NCI-H774 (cell line): ENCODE data around the gene CPZ.

ENCODE experiments used
- DNase-seq: peaks from one replicate; lab custom pipeline; 2025; lab: John Stamatoyannopoulos, UW

Gene CPZ

GRCh38 chr4:8595237-8596087 lies 2.9 kb downstream of the CPZ start:
- no peak for DNase-seq

GRCh38 chr4:8596891-8597290 lies 4.3 kb downstream of the CPZ start:
- no peak for DNase-seq

DNA sequence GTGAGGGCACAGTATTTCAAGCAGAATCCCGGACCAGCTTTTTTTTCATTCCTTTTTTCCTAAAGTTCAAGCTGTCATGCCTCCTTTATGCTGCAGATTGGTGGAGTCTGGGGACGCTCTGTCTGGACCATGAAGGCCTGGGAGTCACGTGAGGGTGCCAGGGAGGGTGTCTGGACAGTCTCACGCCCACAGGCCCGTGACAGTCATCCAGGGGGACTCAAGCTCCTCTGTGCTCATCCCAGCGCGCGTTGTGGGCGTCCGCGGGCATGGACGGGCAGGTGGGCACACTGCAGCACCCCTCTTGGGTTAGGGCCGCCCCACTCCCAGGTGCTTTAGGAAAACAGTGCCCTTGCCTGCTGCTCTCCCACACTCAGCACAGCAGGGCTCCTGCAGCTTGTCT lies 4.8 kb downstream of the CPZ start:
- DNase-seq = no peak

GRCh38 chr4:8597791-8598190 lies 5.2 kb downstream of the CPZ start:
- DNase-seq = no peak

GRCh38 chr4:8598391-8599090 lies 6.0 kb downstream of the CPZ start:
- no peak for DNase-seq

GRCh38 chr4:8599091-8599460 lies 6.5 kb downstream of the CPZ start:
- DNase-seq = no peak

GRCh38 chr4:8599657-8600056 lies 7.1 kb downstream of the CPZ start:
- DNase-seq = no peak

DNA sequence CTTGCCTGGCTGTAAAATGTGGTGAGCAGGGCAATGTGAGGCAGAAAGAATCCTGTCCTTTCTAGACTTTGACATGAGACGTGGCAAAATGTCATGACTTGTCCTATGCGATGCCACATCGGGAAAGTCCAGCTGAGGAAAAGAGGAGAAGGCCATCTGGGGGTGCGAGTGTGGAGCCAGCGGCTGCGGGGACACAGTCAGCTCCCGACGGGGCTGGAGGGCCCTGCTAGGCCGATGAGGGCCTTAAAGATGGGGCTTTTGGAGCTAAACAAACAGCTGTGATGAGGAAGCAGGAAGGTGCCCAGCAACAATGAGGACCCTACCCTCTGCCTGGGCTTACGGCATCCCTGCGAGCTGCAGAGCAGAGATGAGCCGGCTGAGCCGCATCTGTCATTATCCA lies 7.7 kb downstream of the CPZ start:
- no peak for DNase-seq

DNA sequence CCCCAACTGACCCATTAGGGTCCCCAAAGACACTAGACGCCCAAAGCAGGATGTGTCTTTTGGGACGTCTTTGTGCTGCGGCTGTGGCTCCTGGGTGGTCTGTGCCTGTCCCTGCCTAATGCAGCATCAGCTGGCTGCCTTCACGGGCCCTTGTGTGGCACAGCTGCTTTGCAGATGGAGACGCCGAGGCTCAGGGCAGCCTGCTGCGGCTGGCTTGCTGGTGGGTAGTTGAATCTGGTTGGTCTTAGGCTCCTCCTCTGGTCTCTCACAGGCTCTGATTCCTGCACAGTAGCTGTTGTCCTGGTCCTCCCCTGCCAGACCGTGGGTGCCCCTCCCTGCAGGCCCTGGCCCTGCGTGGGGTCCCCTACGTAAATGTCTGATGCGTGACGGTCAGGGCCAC lies 8.1 kb downstream of the CPZ start:
- DNase-seq = no peak

DNA sequence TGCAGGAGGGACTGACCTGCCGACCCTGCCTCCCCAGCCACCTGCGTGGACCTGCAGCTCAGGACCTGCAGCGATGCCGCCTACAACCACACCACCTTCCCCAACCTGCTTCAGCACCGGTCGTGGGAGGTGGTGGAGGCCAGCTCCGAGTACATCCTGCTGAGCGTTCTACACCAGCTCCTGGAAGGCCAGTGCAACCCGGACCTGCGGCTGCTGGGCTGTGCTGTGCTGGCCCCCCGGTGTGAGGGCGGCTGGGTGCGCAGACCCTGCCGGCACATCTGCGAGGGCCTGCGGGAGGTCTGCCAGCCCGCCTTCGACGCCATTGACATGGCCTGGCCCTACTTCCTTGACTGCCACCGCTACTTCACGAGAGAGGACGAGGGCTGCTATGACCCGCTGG lies 8.5 kb downstream of the CPZ start:
- DNase-seq = no peak

DNA sequence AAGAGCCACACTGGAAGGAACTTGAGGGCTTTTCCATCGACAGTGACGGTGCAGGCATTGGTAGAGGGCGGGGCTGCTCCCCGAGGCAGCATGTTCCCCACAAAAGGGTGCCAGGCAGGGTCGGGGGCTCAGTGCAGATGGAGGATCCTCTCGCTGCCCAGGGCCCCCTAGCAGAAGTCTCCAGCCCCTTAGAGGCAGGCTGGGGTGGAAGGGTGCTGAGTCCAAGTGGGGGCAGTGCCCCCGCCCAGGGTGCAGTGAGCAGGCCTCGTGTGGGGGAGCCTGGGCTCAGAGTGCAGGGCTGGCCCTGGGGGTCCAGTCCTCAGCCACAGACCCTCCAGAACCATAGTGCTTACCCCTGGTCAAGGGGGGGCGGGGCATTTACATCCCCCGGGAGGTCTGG lies 9.0 kb downstream of the CPZ start:
- DNase-seq = no peak

DNA sequence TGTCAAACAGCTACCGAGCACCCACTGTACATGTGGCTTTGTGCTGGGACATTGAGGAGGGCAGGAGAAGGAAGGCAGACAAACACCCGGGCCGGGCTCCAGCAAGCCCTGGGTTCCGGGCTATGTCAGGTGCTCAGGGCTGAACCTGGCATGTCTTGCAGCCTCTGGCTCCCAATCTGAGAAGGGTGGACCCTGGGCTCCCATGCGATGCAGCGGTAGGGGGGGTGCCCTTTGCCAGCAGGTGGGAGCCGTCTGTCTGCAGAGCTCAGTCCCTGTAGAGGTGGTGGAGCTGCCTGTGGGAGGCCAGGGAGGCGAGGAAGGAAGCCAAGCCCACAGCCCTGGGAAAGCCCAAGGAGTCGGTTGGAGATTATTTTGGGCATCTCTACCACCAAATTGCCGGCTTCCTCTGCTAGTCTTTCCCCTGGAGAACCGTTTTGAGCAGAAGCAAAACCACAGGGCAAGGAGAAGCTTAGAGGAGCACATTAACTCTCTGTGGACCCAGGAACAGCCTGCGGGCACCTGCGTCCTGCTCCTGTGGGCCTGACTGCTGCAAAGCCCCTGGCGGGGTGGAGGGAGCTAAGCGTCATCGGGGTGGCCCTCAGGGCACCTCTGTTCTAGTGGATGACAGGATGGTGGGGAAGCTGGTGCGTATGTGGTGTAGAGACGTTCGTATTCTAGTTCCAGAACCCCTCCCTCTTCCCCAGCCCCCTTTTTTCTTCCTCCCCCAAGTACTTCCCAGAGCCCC lies 10.3 kb downstream of the CPZ start:
- DNase-seq = no peak

GRCh38 chr4:8603931-8604330 lies 11.4 kb downstream of the CPZ start:
- DNase-seq = no peak

DNA sequence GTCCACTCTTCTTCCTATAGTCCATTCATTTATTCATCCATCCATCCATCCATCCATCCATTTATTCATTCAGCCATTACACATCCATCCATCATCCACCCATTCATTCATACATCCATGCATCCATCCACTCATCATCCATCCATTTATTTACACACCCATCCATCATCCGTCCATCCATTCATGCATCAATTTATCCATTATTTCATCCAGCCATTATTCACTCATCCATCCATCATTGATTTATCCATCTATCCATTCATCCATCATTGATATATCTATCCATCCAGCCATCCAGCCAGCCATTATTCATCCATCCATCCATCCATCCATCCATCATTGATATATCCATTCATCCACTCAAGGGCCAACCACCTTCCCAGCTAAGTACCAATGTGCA lies 12.7 kb downstream of the CPZ start:
- no peak for DNase-seq

DNA sequence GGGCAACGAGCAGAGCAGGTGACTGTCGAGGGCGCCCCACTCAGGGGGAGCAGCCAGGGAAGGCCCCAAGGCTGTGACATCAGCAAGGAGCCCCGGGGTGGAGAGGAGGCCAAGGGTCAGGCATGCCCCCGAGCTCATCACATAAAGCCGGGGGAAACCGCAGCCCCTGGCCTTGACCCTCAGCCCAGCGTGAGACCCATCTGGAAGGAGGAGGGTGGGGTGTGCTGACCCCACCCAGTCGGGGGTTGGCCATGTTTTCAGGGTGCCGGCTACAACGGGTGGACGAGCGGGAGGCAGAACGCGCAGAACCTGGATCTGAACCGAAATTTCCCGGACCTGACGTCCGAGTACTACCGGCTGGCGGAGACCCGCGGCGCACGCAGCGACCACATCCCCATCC lies 13.9 kb downstream of the CPZ start:
- DNase-seq = no peak

GRCh38 chr4:8606966-8607365 lies 14.4 kb downstream of the CPZ start:
- no peak for DNase-seq

DNA sequence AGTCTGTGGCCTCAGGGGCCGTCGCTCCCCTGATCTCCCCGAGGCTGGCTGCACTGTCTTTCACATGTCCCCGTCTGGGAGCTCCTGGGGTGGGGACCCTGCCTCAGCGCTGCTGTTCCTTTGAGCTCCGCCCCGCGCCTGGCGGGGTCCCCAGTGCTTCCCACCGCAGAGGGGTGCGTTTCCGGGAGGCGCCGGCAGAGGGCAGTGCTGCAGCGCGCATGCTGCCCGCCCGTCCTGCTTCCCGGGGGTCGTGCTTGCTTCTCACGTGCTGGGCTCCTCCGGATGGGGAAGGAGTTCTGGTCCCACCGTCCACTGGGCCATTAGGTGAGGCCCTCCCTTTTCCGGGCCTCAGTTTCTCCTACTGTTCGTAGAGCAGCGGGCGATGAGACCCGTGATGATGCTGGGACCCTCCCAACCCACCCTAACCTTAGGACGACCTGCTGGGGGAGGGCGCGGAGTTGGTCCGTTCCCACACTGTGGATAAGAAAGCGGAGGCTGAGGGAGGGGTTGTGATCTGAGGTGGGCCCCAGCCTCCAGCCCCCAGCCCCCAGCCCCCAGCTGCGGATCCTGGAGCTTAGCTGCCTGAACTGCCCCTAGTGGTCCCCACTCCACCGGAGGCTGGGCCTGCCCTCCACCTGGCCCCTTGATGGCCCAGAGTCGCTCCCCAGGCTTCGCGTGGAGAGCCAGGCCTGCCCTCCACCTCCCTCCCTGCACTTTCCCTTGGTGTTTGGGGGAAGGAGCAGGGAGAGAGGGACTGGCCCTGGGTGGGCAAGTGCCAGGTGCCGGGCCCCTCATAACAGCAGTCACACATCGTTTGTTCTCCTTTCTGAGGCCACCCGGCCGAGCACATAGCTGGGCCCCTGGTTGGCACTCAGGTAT lies 15.3 kb downstream of the CPZ start:
- no peak for DNase-seq

- no peak for DNase-seq
Observed at GRCh38 chr4:8608714-8609391, 16.3 kb downstream of the CPZ start.

DNA sequence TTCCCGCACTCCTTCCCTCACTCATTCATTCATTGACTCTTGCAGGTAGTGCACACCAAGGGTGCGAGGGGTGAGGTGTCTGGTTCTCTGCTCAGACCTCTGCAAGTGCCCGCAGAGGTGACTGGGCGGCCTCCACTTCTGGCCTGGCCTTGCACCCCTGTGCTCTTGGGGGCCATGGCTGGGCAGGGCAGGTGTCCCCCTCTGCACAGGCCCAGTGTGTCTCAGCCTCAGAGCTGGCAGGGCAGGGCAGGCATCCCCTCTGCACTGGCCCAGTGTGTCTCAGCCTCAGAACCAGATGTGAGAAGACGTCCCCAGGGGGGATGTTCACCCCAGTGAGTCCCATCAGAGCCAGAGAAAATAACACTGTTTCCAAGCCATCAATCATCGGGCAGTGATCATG lies 16.8 kb downstream of the CPZ start:
- no peak for DNase-seq

GRCh38 chr4:8609824-8610350 lies 17.3 kb downstream of the CPZ start:
- no peak for DNase-seq
